WTC11 (cell line): ENCODE data around the gene NLGN1. TPM values are rescaled to one million over a fixed set of nuclear protein-coding genes. Genes with fewer than 3 reads are reported as not detected.

Source experiments
- ATAC-seq: fragments of 200-7000 bp; cut with Tn5 transposase; 2 replicates; pipeline ENCODE4 v1.10.0; 2021; ENCODE audit warnings: mild to moderate bottlenecking, moderate library complexity
- CTCF ChIA-PET: fragments of 300-600 bp; sonication (Branson Sonifier 250); formaldehyde crosslinking; loops from one replicate; lab custom pipeline; 2021; ENCODE audit warnings: antibody characterized with exemption; lab: Charles Lee
- POLR2A ChIA-PET: fragments of 350-600 bp; sonication (Branson Sonifier 250); formaldehyde crosslinking; loops from one replicate; lab custom pipeline; 2021; ENCODE audit warnings: antibody characterized with exemption; lab: Charles Lee
- DNase-seq: peaks from one replicate; pipeline ENCODE4 v3.0.0; 2021; ENCODE audit warnings: low spot score
- H3K27ac Mint-ChIP-seq: 2 replicates; pipeline ENCODE4 v1.8.0; 2021; ENCODE audit warnings: mixed read lengths
- H3K27me3 Mint-ChIP-seq: 2 replicates; pipeline ENCODE4 v1.8.0; 2021; ENCODE audit warnings: low read depth, mild to moderate bottlenecking, moderate library complexity, mixed read lengths
- H3K36me3 Mint-ChIP-seq: 2 replicates; pipeline ENCODE4 v1.8.0; 2021; ENCODE audit warnings: mixed read lengths
- H3K4me1 Mint-ChIP-seq: 2 replicates; pipeline ENCODE4 v1.8.0; 2022; ENCODE audit warnings: mixed read lengths
- H3K4me3 Mint-ChIP-seq: 2 replicates; pipeline ENCODE4 v1.8.0; 2021; ENCODE audit warnings: mild to moderate bottlenecking, moderate library complexity, mixed read lengths
- H3K9me3 Mint-ChIP-seq: 2 replicates; pipeline ENCODE4 v1.8.0; 2021; ENCODE audit warnings: mixed read lengths
- ESRRA ChIP-seq: sonication (generic); formaldehyde crosslinking; IDR thresholded peaks from 2 replicates; pipeline ENCODE4 v1.8.1; 2022; ENCODE audit warnings: mild to moderate bottlenecking, missing genetic modification reagents, borderline replicate concordance
- ETV6 ChIP-seq: sonication (generic); formaldehyde crosslinking; IDR thresholded peaks from 2 replicates; pipeline ENCODE4 v1.8.1; 2022; ENCODE audit warnings: mild to moderate bottlenecking, missing genetic modification reagents
- FOXK1 ChIP-seq: sonication (generic); formaldehyde crosslinking; IDR thresholded peaks from 2 replicates; pipeline ENCODE4 v1.8.0; 2022; ENCODE audit warnings: mild to moderate bottlenecking, moderate library complexity, missing genetic modification reagents
- FOXP1 ChIP-seq: sonication (generic); formaldehyde crosslinking; IDR thresholded peaks from 2 replicates; pipeline ENCODE4 v1.8.0; 2022; ENCODE audit warnings: missing genetic modification reagents, mild to moderate bottlenecking, moderate library complexity, borderline replicate concordance
- KAT7 ChIP-seq: sonication (generic); formaldehyde crosslinking; IDR thresholded peaks from 2 replicates; pipeline ENCODE4 v1.8.1; 2023; ENCODE audit warnings: missing genetic modification reagents, mild to moderate bottlenecking, borderline replicate concordance
- NFYB ChIP-seq: sonication (generic); formaldehyde crosslinking; conservative IDR thresholded peaks from 2 replicates; pipeline ENCODE4 v1.8.0; 2022; ENCODE audit warnings: low read depth, missing genetic modification reagents
- PRRX2 ChIP-seq: fragments of 250-450 bp; sonication (Bioruptor Pico); IDR thresholded peaks from 2 replicates; pipeline ENCODE4 v1.8.0; 2021; ENCODE audit warnings: mild to moderate bottlenecking
- SMAD3 ChIP-seq: sonication (generic); formaldehyde crosslinking; IDR thresholded peaks from 2 replicates; pipeline ENCODE4 v1.8.0; 2022; ENCODE audit warnings: missing genetic modification reagents, mild to moderate bottlenecking, borderline replicate concordance
- SOX15 ChIP-seq: fragments of 250-450 bp; sonication (Bioruptor Pico); IDR thresholded peaks from 2 replicates; pipeline ENCODE4 v1.9.0; 2021; ENCODE audit warnings: mild to moderate bottlenecking
- TCF7 ChIP-seq: sonication (generic); formaldehyde crosslinking; IDR thresholded peaks from 2 replicates; pipeline ENCODE4 v1.8.0; 2022; ENCODE audit warnings: mild to moderate bottlenecking, low read depth, missing genetic modification reagents, moderate library complexity
- TEAD4 ChIP-seq: sonication (generic); formaldehyde crosslinking; IDR thresholded peaks from 2 replicates; pipeline ENCODE4 v1.8.0; 2022; ENCODE audit warnings: mild to moderate bottlenecking, missing genetic modification reagents
- ZBTB21 ChIP-seq: sonication (generic); formaldehyde crosslinking; IDR thresholded peaks from 2 replicates; pipeline ENCODE4 v1.8.1; 2023; ENCODE audit warnings: mild to moderate bottlenecking, missing genetic modification reagents, borderline replicate concordance
- ZNF121 ChIP-seq: sonication (generic); formaldehyde crosslinking; IDR thresholded peaks from 2 replicates; pipeline ENCODE4 v1.8.0; 2023; ENCODE audit warnings: missing genetic modification reagents
- ZNF138 ChIP-seq: sonication (generic); formaldehyde crosslinking; conservative IDR thresholded peaks from 2 replicates; pipeline ENCODE4 v1.8.1; 2022; ENCODE audit warnings: mild to moderate bottlenecking, moderate library complexity, missing genetic modification reagents
- ZNF416 ChIP-seq: fragments of 250-450 bp; sonication (Bioruptor Pico); IDR thresholded peaks from 2 replicates; pipeline ENCODE4 v1.9.0; 2021; ENCODE audit warnings: mild to moderate bottlenecking, inconsistent platforms
- total RNA-seq: library from RNA; stranded (reverse); gene quantifications from 3 replicates; pipeline ENCODE4 v1.2.3, GENCODE V29; 2021
- TF ChIP-seq, protein P1 (sequence below): fragments of 250-450 bp; sonication (Bioruptor Pico); IDR thresholded peaks from 2 replicates; pipeline ENCODE4 v1.9.0; 2021; ENCODE audit warnings: mild to moderate bottlenecking, borderline replicate concordance
- TF ChIP-seq, protein P2 (sequence below): sonication (generic); formaldehyde crosslinking; IDR thresholded peaks from 2 replicates; pipeline ENCODE4 v1.8.1; 2023; ENCODE audit warnings: mild to moderate bottlenecking, missing genetic modification reagents
- TF ChIP-seq, protein P3 (sequence below): sonication (generic); formaldehyde crosslinking; IDR thresholded peaks from 2 replicates; pipeline ENCODE4 v1.8.1; 2022; ENCODE audit warnings: missing genetic modification reagents, borderline replicate concordance
- TF ChIP-seq, protein P4 (sequence below): sonication (generic); formaldehyde crosslinking; IDR thresholded peaks from 2 replicates; pipeline ENCODE4 v1.8.1; 2023; ENCODE audit warnings: mild to moderate bottlenecking, missing genetic modification reagents, moderate library complexity
- TF ChIP-seq, protein P5 (sequence below): sonication (generic); formaldehyde crosslinking; IDR thresholded peaks from 2 replicates; pipeline ENCODE4 v1.8.0; 2022; ENCODE audit warnings: mild to moderate bottlenecking, missing genetic modification reagents
- TF ChIP-seq, protein P6 (sequence below): sonication (generic); formaldehyde crosslinking; IDR thresholded peaks from 2 replicates; pipeline ENCODE4 v1.8.0; 2022; ENCODE audit warnings: mild to moderate bottlenecking, missing genetic modification reagents

NLGN1 gene
- total RNA-seq, 1 experiment from 2014 or later: 12.4 TPM

DNA sequence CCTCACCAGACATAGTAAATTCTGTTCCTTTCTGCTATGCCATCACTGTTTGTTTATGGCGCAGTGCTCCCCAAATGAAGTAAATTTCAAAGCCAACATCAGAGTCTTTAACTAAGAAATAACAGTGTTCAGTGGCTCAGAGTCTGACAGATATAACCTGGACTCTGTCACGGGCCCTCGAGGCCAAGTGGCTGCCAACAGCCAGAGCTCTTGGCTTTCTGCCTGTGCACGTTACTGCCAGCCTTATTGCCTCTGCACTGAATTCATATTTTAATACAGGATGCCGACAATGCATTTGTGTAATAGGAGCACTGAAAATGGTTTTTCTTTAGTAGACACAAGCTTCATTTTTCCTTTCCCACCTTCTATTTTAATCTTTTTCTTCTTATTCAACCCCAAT, 219.9 kb downstream of the NLGN1 start:
- CTCF ChIA-PET: no interaction called here
- TF ChIP-seq TEAD4 (CRISPR knock-in tag): no peak
- TF ChIP-seq, protein P1, sequence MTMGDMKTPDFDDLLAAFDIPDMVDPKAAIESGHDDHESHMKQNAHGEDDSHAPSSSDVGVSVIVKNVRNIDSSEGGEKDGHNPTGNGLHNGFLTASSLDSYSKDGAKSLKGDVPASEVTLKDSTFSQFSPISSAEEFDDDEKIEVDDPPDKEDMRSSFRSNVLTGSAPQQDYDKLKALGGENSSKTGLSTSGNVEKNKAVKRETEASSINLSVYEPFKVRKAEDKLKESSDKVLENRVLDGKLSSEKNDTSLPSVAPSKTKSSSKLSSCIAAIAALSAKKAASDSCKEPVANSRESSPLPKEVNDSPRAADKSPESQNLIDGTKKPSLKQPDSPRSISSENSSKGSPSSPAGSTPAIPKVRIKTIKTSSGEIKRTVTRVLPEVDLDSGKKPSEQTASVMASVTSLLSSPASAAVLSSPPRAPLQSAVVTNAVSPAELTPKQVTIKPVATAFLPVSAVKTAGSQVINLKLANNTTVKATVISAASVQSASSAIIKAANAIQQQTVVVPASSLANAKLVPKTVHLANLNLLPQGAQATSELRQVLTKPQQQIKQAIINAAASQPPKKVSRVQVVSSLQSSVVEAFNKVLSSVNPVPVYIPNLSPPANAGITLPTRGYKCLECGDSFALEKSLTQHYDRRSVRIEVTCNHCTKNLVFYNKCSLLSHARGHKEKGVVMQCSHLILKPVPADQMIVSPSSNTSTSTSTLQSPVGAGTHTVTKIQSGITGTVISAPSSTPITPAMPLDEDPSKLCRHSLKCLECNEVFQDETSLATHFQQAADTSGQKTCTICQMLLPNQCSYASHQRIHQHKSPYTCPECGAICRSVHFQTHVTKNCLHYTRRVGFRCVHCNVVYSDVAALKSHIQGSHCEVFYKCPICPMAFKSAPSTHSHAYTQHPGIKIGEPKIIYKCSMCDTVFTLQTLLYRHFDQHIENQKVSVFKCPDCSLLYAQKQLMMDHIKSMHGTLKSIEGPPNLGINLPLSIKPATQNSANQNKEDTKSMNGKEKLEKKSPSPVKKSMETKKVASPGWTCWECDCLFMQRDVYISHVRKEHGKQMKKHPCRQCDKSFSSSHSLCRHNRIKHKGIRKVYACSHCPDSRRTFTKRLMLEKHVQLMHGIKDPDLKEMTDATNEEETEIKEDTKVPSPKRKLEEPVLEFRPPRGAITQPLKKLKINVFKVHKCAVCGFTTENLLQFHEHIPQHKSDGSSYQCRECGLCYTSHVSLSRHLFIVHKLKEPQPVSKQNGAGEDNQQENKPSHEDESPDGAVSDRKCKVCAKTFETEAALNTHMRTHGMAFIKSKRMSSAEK (CRISPR knock-in tag): no peak
- H3K9me3 Mint-ChIP-seq: no peaks in the 10 kb centered on the region
- DNase-seq (no peak), ATAC-seq (no peak)
- peaks cover 6% of the 10 kb centered on the region for H3K4me1 Mint-ChIP-seq
- H3K27ac Mint-ChIP-seq: no peak overlapping the region
- H3K36me3 Mint-ChIP-seq: no peaks in the 10 kb centered on the region
- POLR2A ChIA-PET: no interaction called here
- H3K4me3 Mint-ChIP-seq: no peak overlapping the region
- H3K27me3 Mint-ChIP-seq: no peaks in the 10 kb centered on the region

DNA sequence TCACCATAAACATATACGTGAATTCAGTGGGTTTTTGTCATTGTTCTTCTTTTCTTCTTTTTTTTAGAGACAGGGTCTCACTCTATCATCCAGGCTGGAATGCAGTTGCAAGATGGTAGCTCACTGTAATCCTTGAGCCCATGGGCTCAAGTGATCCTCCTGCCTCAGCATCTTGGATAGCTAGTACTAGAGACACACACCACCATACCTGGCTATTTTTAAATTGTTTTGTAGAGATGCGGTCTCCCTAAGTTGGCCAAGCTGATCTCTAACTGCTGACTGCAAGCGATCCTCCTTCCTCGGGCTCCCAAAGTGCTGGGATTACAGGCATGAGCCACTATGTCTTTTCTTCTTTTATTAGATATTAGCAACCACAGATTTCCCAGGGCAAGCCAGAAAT, 220.6 kb downstream of the NLGN1 start:
- no peak for TF ChIP-seq ZBTB21 (CRISPR knock-in tag)
- no peak for TF ChIP-seq ZNF416 (CRISPR knock-in tag)
- TF ChIP-seq, protein P2, sequence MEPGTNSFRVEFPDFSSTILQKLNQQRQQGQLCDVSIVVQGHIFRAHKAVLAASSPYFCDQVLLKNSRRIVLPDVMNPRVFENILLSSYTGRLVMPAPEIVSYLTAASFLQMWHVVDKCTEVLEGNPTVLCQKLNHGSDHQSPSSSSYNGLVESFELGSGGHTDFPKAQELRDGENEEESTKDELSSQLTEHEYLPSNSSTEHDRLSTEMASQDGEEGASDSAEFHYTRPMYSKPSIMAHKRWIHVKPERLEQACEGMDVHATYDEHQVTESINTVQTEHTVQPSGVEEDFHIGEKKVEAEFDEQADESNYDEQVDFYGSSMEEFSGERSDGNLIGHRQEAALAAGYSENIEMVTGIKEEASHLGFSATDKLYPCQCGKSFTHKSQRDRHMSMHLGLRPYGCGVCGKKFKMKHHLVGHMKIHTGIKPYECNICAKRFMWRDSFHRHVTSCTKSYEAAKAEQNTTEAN (CRISPR knock-in tag): no peak
- TF ChIP-seq ZNF121 (CRISPR knock-in tag): no peak
- TF ChIP-seq NFYB (CRISPR knock-in tag): no peak
- no peak for TF ChIP-seq FOXK1 (CRISPR knock-in tag)
- no peak for TF ChIP-seq PRRX2 (CRISPR knock-in tag)
- no peak for TF ChIP-seq FOXP1 (CRISPR knock-in tag)
- TF ChIP-seq SMAD3 (CRISPR knock-in tag): no peak
- no peak for TF ChIP-seq ZNF138
- TF ChIP-seq, protein P3, sequence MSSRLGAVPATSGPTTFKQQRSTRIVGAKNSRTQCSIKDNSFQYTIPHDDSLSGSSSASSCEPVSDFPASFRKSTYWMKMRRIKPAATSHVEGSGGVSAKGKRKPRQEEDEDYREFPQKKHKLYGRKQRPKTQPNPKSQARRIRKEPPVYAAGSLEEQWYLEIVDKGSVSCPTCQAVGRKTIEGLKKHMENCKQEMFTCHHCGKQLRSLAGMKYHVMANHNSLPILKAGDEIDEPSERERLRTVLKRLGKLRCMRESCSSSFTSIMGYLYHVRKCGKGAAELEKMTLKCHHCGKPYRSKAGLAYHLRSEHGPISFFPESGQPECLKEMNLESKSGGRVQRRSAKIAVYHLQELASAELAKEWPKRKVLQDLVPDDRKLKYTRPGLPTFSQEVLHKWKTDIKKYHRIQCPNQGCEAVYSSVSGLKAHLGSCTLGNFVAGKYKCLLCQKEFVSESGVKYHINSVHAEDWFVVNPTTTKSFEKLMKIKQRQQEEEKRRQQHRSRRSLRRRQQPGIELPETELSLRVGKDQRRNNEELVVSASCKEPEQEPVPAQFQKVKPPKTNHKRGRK (CRISPR knock-in tag): no peak
- TF ChIP-seq ETV6: no peak
- ChIA-PET POLR2A (no interaction called here), CTCF (no interaction called here)
- Mint-ChIP-seq H3K27ac (no peak overlapping the region), H3K36me3 (no peaks in the 10 kb centered on the region), H3K4me1 (peaks cover 5% of the 10 kb centered on the region; the same call in 1 of the 2 replicates), H3K27me3 (no peaks in the 10 kb centered on the region), H3K9me3 (no peaks in the 10 kb centered on the region), H3K4me3 (no peak overlapping the region)
- DNase-seq (no peak), ATAC-seq (no peak)

DNA sequence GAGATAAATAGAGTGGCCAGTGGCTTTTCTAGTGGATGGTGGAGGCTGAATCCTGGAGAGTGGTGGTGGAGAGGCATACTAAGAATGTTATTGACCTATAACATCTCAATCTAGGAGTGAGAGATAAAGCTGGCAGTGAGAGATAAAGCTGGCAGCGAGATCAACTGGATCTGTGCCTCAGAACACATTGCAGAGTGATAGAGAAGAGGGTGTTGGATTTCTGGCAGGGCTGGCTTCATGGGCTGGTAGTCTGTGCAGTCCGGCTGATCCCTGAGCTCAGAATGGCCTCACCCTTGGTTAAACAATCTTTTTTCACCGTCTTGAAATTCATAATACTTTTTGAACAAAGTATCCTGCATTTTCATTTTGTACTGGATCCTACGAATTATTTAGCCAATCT, 221.2 kb downstream of the NLGN1 start:
- ChIA-PET CTCF (no interaction called here), POLR2A (no interaction called here)
- ATAC-seq (no peak), DNase-seq (no peak)
- Mint-ChIP-seq H3K27ac (no peak overlapping the region), H3K4me1 (peaks cover 8% of the 10 kb centered on the region), H3K9me3 (no peaks in the 10 kb centered on the region), H3K4me3 (no peak overlapping the region), H3K27me3 (no peaks in the 10 kb centered on the region), H3K36me3 (no peaks in the 10 kb centered on the region)
- TF ChIP-seq, protein P4, sequence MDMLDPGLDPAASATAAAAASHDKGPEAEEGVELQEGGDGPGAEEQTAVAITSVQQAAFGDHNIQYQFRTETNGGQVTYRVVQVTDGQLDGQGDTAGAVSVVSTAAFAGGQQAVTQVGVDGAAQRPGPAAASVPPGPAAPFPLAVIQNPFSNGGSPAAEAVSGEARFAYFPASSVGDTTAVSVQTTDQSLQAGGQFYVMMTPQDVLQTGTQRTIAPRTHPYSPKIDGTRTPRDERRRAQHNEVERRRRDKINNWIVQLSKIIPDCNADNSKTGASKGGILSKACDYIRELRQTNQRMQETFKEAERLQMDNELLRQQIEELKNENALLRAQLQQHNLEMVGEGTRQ (CRISPR knock-in tag): no peak
- TF ChIP-seq, protein P3 (CRISPR knock-in tag): no peak
- TF ChIP-seq KAT7 (CRISPR knock-in tag): no peak
- TF ChIP-seq ZNF138: no peak
- TF ChIP-seq, protein P5, sequence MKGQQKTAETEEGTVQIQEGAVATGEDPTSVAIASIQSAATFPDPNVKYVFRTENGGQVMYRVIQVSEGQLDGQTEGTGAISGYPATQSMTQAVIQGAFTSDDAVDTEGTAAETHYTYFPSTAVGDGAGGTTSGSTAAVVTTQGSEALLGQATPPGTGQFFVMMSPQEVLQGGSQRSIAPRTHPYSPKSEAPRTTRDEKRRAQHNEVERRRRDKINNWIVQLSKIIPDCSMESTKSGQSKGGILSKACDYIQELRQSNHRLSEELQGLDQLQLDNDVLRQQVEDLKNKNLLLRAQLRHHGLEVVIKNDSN (CRISPR knock-in tag): no peak
- TF ChIP-seq, protein P6, sequence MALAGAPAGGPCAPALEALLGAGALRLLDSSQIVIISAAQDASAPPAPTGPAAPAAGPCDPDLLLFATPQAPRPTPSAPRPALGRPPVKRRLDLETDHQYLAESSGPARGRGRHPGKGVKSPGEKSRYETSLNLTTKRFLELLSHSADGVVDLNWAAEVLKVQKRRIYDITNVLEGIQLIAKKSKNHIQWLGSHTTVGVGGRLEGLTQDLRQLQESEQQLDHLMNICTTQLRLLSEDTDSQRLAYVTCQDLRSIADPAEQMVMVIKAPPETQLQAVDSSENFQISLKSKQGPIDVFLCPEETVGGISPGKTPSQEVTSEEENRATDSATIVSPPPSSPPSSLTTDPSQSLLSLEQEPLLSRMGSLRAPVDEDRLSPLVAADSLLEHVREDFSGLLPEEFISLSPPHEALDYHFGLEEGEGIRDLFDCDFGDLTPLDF (CRISPR knock-in tag): no peak
- no peak for TF ChIP-seq SOX15 (CRISPR knock-in tag)
- no peak for TF ChIP-seq ESRRA (CRISPR knock-in tag)
- no peak for TF ChIP-seq TCF7 (CRISPR knock-in tag)
